Mammary epithelial cell (primary cell): ENCODE results near the gene COG5.

Experiments used
- CTCF ChIP-seq, 2 donors: IDR thresholded peaks in 1 of 2; conservative IDR thresholded peaks in 1 of 2; 2 replicates each; pipeline ENCODE4 v1.5.1; 2011 to 2012; ENCODE audit warnings: inconsistent platforms in 2 of 2, low read length in 2 of 2, mild to moderate bottlenecking in 2 of 2, control low read depth in 1 of 2, low read depth in 1 of 2; ENCODE audit not compliant: insufficient read depth in 1 of 2; ENCODE audit errors: extremely low read depth in 1 of 2
- EZH2 ChIP-seq: IDR thresholded peaks from 2 replicates; pipeline ENCODE4 v1.6.1; 2012; ENCODE audit warnings: low read length, inconsistent platforms, borderline replicate concordance

- TF ChIP-seq CTCF (conservative IDR thresholded peaks at IDR 0.05 in 1 of 2, IDR thresholded peaks at IDR 0.05 in 1 of 2; ENCODE audit: extremely low read depth in 1 of 2, insufficient read depth in 1 of 2, low read depth in 1 of 2, low read length in 2 of 2) (no peak), EZH2 (no peak)
Measured at GRCh38 chr7:107228291-107228690, 335.4 kb downstream of the COG5 start.
